PC-3 (cell line): ENCODE results near the gene FIZ1. TPM values are rescaled to one million over a fixed set of nuclear protein-coding genes. Genes with fewer than 3 reads are reported as not detected.
"Not testable (repeated sequence)": the region's sequence is repeated elsewhere in the genome, so short reads cannot be mapped to it uniquely, and the experiment has no call there.

Source experiments
- ATAC-seq: fragments of 200-7000 bp; cut with Tn5 transposase; 2 replicates; pipeline ENCODE4 v1.9.1; 2020; ENCODE audit warnings: mild to moderate bottlenecking, moderate library complexity
- BruUV-seq: library from RNA; stranded (reverse); fragments of 400-500 nt; replicated peaks from 2 replicates; lab custom pipeline; 2021; lab: Mats Ljungman, UMichigan
- CTCF ChIA-PET: fragments of 300-600 bp; sonication (Branson Sonifier 250); formaldehyde crosslinking; loops from one replicate; lab custom pipeline; 2022; ENCODE audit warnings: antibody characterized with exemption; lab: Charles Lee
- POLR2A ChIA-PET: fragments of 300-600 bp; sonication (Branson Sonifier 250); formaldehyde crosslinking; loops from one replicate; lab custom pipeline; 2022; ENCODE audit warnings: antibody characterized with exemption; ENCODE audit not compliant: unreplicated experiment; lab: Charles Lee
- DNase-seq: peaks from one replicate; pipeline ENCODE4 v3.0.0-alpha.2; 2015
- H2AFZ ChIP-seq: fragments of 300-600 bp; sonication (generic); 2 replicates; pipeline ENCODE4 v1.6.0; 2016; ENCODE audit warnings: antibody characterized with exemption, low read length
- H3F3A ChIP-seq: fragments of 300-600 bp; sonication (generic); one replicate; pipeline ENCODE4 v1.6.0; 2017; ENCODE audit warnings: antibody characterized with exemption, low read length, control low read depth, mild to moderate bottlenecking; ENCODE audit not compliant: unreplicated experiment
- H3K27ac ChIP-seq: fragments of 300-600 bp; sonication (generic); 2 replicates; pipeline ENCODE4 v1.5.1; 2016; ENCODE audit warnings: mild to moderate bottlenecking, low read length
- H3K27me3 ChIP-seq: fragments of 300-600 bp; sonication (generic); 2 replicates; pipeline ENCODE4 v1.6.1; 2016; ENCODE audit warnings: low read length, mixed read lengths
- H3K36me3 ChIP-seq: fragments of 300-600 bp; sonication (generic); 2 replicates; pipeline ENCODE4 v1.6.1; 2016; ENCODE audit warnings: low read depth, mixed run types, low read length, mixed read lengths
- H3K4me1 ChIP-seq: fragments of 300-600 bp; sonication (generic); 2 replicates; pipeline ENCODE4 v1.5.1; 2016; ENCODE audit warnings: low read length; ENCODE audit not compliant: insufficient read depth
- H3K4me2 ChIP-seq: fragments of 300-600 bp; sonication (generic); 2 replicates; pipeline ENCODE4 v1.6.0; 2016; ENCODE audit warnings: low read length
- H3K4me3 ChIP-seq: fragments of 300-600 bp; sonication (generic); 2 replicates; pipeline ENCODE4 v1.5.1; 2016; ENCODE audit warnings: mild to moderate bottlenecking, low read length, mixed read lengths
- H3K79me2 ChIP-seq: fragments of 300-600 bp; sonication (generic); 2 replicates; pipeline ENCODE4 v1.6.1; 2017; ENCODE audit warnings: low read length, mixed read lengths
- H3K9ac ChIP-seq: fragments of 300-600 bp; sonication (generic); 2 replicates; pipeline ENCODE4 v1.6.0; 2016; ENCODE audit warnings: mild to moderate bottlenecking, low read length
- H3K9me2 ChIP-seq: fragments of 300-600 bp; sonication (generic); replicated peaks from 2 replicates; pipeline ENCODE4 v1.6.1; 2016; ENCODE audit warnings: mixed run types, low read length, mixed read lengths
- H3K9me3 ChIP-seq: fragments of 300-600 bp; sonication (generic); 2 replicates; pipeline ENCODE4 v1.6.1; 2016; ENCODE audit warnings: low read length, mixed read lengths
- H4K20me1 ChIP-seq: fragments of 300-600 bp; sonication (generic); 2 replicates; pipeline ENCODE4 v1.6.1; 2016; ENCODE audit warnings: low read length, mixed read lengths
- EZH2 ChIP-seq: fragments of 300-600 bp; sonication (generic); IDR thresholded peaks from one replicate; pipeline ENCODE4 v1.6.1; 2017; ENCODE audit warnings: antibody characterized with exemption, mild to moderate bottlenecking, low read length; ENCODE audit not compliant: unreplicated experiment
- EZH2phosphoT487 ChIP-seq: fragments of 300-600 bp; sonication (generic); IDR thresholded peaks from 2 replicates; pipeline ENCODE4 v1.6.1; 2018; ENCODE audit warnings: mild to moderate bottlenecking, antibody characterized with exemption, low read length, borderline replicate concordance
- intact Hi-C: fragments of 100-400 bp; cut with micrococcal nuclease; formaldehyde crosslinking; loops from 2 replicates; pipeline ENCODE4 v1.9.0; 2023
- total RNA-seq: library from RNA; depleted of rRNA; stranded (reverse); fragments of >200 nt; gene quantifications from 2 replicates; pipeline ENCODE4 v1.2.3, GENCODE V29; 2014
- TF ChIP-seq, protein P1 (sequence below): fragments of 300-600 bp; sonication (generic); conservative IDR thresholded peaks from 2 replicates; pipeline ENCODE4 v1.5.1; 2017; ENCODE audit warnings: antibody characterized with exemption, low read depth, mild to moderate bottlenecking, low read length

Gene FIZ1
- total RNA-seq, 1 experiment from 2014 or later, result 11.7 TPM

DNA sequence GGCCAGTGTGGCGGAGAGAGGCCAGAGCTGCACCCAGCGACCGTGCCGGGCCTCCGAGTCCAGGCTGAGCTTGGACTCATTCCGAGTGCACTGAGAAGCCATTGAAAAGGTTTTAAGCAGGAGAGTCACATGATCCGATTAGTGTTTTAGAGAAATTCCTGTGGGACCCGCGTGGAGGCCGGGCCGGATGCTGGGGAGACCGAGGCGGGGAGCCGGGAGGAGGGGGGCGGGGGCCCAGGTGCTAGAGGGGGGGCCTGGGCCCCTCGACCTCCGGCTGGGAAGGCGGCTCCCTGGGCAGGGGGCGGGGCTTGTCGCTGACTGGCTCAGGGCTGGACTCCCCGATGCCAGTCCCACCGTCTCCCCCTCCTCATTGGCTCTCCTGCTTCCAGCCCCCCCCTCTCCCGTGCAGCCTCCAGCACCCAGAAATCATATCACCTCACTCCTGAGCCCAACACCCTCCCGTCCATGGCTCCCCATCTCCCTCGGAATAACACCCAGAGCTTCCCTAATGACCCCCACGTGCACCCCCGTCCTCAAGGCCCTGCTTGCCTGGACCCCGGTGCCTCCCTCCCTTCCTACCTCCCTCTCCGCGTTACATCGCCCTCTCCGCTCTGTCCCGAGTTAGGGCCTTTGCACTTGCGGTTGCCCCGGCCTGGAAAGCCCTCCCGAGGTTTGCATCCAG, 13.5 kb downstream of the FIZ1 start:
- CTCF ChIA-PET, result no interaction called here
- H3K4me2 ChIP-seq, result peak overlapping the region; percentile 50
- peak; percentile 37 for ATAC-seq

DNA sequence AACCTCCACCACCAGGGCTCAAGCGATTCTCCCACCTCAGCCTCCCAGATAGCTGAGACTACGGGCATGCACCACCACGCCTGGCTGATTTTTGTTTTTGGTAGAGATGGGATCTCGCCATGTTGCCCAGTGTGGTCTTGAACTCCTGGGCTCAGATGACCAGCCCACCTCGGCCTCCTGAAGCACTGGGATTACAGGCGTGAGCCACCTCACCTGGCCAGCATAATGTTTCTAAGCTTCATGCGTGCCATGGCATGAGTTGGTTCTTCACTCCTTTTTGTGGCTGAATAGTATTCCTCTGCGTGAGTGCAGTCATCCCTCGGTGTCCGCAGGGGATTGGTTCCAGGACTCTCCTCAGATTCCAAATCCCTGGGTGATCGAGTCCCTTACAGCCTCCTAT, 14.4 kb downstream of the FIZ1 start:
- BruUV-seq, result no TSS peak
- TF ChIP-seq EZH2phosphoT487 (no peak), EZH2 (no peak)
- TF ChIP-seq, protein P1, sequence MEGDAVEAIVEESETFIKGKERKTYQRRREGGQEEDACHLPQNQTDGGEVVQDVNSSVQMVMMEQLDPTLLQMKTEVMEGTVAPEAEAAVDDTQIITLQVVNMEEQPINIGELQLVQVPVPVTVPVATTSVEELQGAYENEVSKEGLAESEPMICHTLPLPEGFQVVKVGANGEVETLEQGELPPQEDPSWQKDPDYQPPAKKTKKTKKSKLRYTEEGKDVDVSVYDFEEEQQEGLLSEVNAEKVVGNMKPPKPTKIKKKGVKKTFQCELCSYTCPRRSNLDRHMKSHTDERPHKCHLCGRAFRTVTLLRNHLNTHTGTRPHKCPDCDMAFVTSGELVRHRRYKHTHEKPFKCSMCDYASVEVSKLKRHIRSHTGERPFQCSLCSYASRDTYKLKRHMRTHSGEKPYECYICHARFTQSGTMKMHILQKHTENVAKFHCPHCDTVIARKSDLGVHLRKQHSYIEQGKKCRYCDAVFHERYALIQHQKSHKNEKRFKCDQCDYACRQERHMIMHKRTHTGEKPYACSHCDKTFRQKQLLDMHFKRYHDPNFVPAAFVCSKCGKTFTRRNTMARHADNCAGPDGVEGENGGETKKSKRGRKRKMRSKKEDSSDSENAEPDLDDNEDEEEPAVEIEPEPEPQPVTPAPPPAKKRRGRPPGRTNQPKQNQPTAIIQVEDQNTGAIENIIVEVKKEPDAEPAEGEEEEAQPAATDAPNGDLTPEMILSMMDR, result no peak
- Histone ChIP-seq H3K36me3 (no peaks in the 10 kb centered on the region), H3K27ac (no peak overlapping the region), H4K20me1 (no peaks in the 10 kb centered on the region), H3K9me2 (no peaks in the 10 kb centered on the region), H3K4me1 (peaks cover 15% of the 10 kb centered on the region), H3K4me2 (no peak overlapping the region), H3K4me3 (no peak overlapping the region), H2AFZ (no peak overlapping the region), H3F3A (no peaks in the 10 kb centered on the region), H3K27me3 (no peaks in the 10 kb centered on the region), H3K9me3 (no peaks in the 10 kb centered on the region), H3K9ac (no peak overlapping the region), H3K79me2 (peaks cover 12% of the 10 kb centered on the region)
- DNase-seq (no peak), ATAC-seq (no peak)
- ChIA-PET CTCF (no interaction called here), POLR2A (no interaction called here)
- intact Hi-C loops, result no loop called here

More for the DNA sequence above, 13.5 kb downstream of the FIZ1 start:
- H3K9me2 ChIP-seq, result no peaks in the 10 kb centered on the region
- H3K4me1 ChIP-seq, result peaks cover 15% of the 10 kb centered on the region
- H3K79me2 ChIP-seq, result peaks cover 4% of the 10 kb centered on the region
- 0 out of 2 replicates have a peak overlapping the region, but pooled peaks have one; percentile 22 for H3K4me3 ChIP-seq
- peak overlapping the region; percentile 54 for H2AFZ ChIP-seq
- H3K27ac ChIP-seq, result no peak overlapping the region
- no peaks in the 10 kb centered on the region for H3F3A ChIP-seq
- no peaks in the 10 kb centered on the region for H3K36me3 ChIP-seq
- intact Hi-C loops, result loop anchor here (2.0 kb wide), 1 partner anchor 39 kb away; the partner anchor contains the start of gene ZNF784
- no peaks in the 10 kb centered on the region for H3K9me3 ChIP-seq
- no peaks in the 10 kb centered on the region for H4K20me1 ChIP-seq
- H3K27me3 ChIP-seq, result no peaks in the 10 kb centered on the region
- no peak for DNase-seq
- POLR2A ChIA-PET, result no interaction called here
- TF ChIP-seq EZH2phosphoT487 (no peak), EZH2 (no peak)
- TF ChIP-seq, protein P1, result no peak
- no TSS peak for BruUV-seq
- H3K9ac ChIP-seq, result no peak overlapping the region

DNA sequence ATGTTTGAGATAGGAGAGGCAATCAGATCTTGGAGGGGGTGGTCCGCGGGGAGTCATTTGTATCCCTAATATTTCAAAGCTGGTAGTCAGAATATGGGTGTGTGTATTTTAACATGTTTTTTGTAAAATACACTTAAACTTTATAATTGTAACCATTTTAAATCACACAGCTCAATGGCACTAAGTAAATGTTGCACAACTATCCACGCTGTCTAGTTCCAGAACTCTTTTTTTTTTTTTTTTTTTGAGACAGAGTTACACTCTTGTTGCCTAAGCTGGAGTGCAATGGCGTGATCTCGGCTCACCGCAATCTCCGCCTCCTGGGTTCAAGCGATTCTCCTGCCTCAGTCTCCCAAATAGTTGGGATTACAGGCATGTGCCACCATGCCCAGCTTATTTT, 15.4 kb downstream of the FIZ1 start:
- peaks cover 15% of the 10 kb centered on the region for H3K4me1 ChIP-seq
- H3K4me3 ChIP-seq, H4K20me1 ChIP-seq, CTCF ChIA-PET, intact Hi-C loops, H3K27ac ChIP-seq, H3K9ac ChIP-seq, POLR2A ChIA-PET, H3K9me3 ChIP-seq, H3K9me2 ChIP-seq, H3F3A ChIP-seq, H3K27me3 ChIP-seq, BruUV-seq, H3K36me3 ChIP-seq, DNase-seq, H2AFZ ChIP-seq, ATAC-seq, H3K4me2 ChIP-seq: not testable (repeated sequence)
- H3K79me2 ChIP-seq, result peaks cover 20% of the 10 kb centered on the region

DNA sequence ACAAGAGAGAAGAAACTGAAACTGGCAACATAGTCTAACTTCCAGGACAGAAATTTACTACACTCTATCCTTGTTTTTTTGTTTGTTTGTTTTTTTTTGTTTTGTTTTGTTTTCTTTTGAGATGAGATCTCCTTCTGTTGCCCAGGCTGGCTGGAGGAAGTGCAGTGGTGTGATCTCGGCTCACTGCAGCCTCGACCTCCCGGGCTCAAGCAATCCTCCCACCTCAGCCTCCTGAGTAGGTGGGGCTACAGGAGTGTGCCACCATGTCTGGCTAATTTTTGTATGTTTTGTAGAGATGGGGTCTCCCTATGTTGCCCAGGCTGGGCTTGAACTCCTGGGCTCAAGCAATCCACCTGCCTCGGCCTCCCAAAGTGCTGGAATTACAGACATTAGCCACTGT, 17.0 kb downstream of the FIZ1 start:
- BruUV-seq, H3K9ac ChIP-seq, DNase-seq, H3K4me3 ChIP-seq, H4K20me1 ChIP-seq, H3K9me3 ChIP-seq, H3F3A ChIP-seq, H2AFZ ChIP-seq, CTCF ChIA-PET, H3K27me3 ChIP-seq, H3K27ac ChIP-seq, ATAC-seq, POLR2A ChIA-PET, intact Hi-C loops, H3K36me3 ChIP-seq, H3K9me2 ChIP-seq: not testable (repeated sequence)
- Histone ChIP-seq H3K4me1 (peaks cover 15% of the 10 kb centered on the region), H3K4me2 (peak overlapping the region; percentile 88; the same call in 1 of the 2 replicates), H3K79me2 (peaks cover 24% of the 10 kb centered on the region)
